ENCODE data around the gene KBTBD13. TPM values are rescaled to one million over a fixed set of nuclear protein-coding genes. Genes with fewer than 3 reads are reported as not detected.
"Not testable (repeated sequence)": the region's sequence is repeated elsewhere in the genome, so short reads cannot be mapped to it uniquely, and the experiment has no call there.

The KBTBD13 gene
- total RNA-seq, 1 donor from 2014 or later, result not detected

GRCh38 chr15:65072027-65072426 lies 4.5 kb upstream of the KBTBD13 start:
- Mint-ChIP-seq H3K27me3 (ENCODE audit: low read depth) (peaks cover 10% of the 10 kb centered on the region), H3K36me3 (no peaks in the 10 kb centered on the region), H3K4me3 (no peak overlapping the region), H3K4me1 (peaks cover 28% of the 10 kb centered on the region), H3K9me3 (no peaks in the 10 kb centered on the region), H3K27ac (no peak overlapping the region)
- no peak for TF ChIP-seq CTCF (IDR thresholded peaks at IDR 0.05; ENCODE audit: unreplicated experiment)
- DNase-seq (ENCODE audit: low spot score in 2 of 2, unreplicated experiment in 2 of 2), result no peak

- Mint-ChIP-seq H3K27ac (no peak overlapping the region), H3K4me3 (no peak overlapping the region), H3K4me1 (peaks cover 24% of the 10 kb centered on the region), H3K36me3 (no peaks in the 10 kb centered on the region), H3K9me3 (no peaks in the 10 kb centered on the region), H3K27me3 (ENCODE audit: low read depth) (peaks cover 7% of the 10 kb centered on the region)
- no peak for DNase-seq (ENCODE audit: low spot score in 2 of 2, unreplicated experiment in 2 of 2)
- TF ChIP-seq CTCF (IDR thresholded peaks at IDR 0.05; ENCODE audit: unreplicated experiment), result no peak
Measured at GRCh38 chr15:65072617-65073016, 3.9 kb upstream of the KBTBD13 start.

GRCh38 chr15:65074946-65075345 lies 1.6 kb upstream of the KBTBD13 start:
- H3K9me3 Mint-ChIP-seq; H3K27ac Mint-ChIP-seq; H3K4me3 Mint-ChIP-seq; H3K36me3 Mint-ChIP-seq; DNase-seq (ENCODE audit: low spot score in 2 of 2, unreplicated experiment in 2 of 2): not testable (repeated sequence)
- H3K27me3 Mint-ChIP-seq (ENCODE audit: low read depth), result peaks cover 16% of the 10 kb centered on the region
- peaks cover 10% of the 10 kb centered on the region for H3K4me1 Mint-ChIP-seq

GRCh38 chr15:65075607-65076395 lies 745 bp upstream of the KBTBD13 start:
- DNase-seq (ENCODE audit: low spot score in 2 of 2, unreplicated experiment in 2 of 2); H3K36me3 Mint-ChIP-seq; H3K4me3 Mint-ChIP-seq; H3K4me1 Mint-ChIP-seq; H3K9me3 Mint-ChIP-seq: not testable (repeated sequence)
- H3K27ac Mint-ChIP-seq, result peak overlapping the region; percentile 52
- peaks cover 18% of the 10 kb centered on the region for H3K27me3 Mint-ChIP-seq (ENCODE audit: low read depth)

- peaks cover 22% of the 10 kb centered on the region for H3K27me3 Mint-ChIP-seq (ENCODE audit: low read depth)
- H3K36me3 Mint-ChIP-seq, result no peaks in the 10 kb centered on the region
- peaks cover 18% of the 10 kb centered on the region for H3K4me1 Mint-ChIP-seq
- DNase-seq (ENCODE audit: low spot score in 2 of 2, unreplicated experiment in 2 of 2), result no peak
- peak overlapping the region; percentile 23 for H3K27ac Mint-ChIP-seq
- H3K4me3 Mint-ChIP-seq, result no peak overlapping the region
- TF ChIP-seq CTCF (IDR thresholded peaks at IDR 0.05; ENCODE audit: unreplicated experiment), result no peak
- H3K9me3 Mint-ChIP-seq, result no peaks in the 10 kb centered on the region
Measured at GRCh38 chr15:65077291-65077980, 890 bp downstream of the KBTBD13 start.

GRCh38 chr15:65077981-65078352 lies 1.4 kb downstream of the KBTBD13 start:
- Mint-ChIP-seq H3K36me3 (no peaks in the 10 kb centered on the region), H3K4me1 (peaks cover 24% of the 10 kb centered on the region), H3K4me3 (no peak overlapping the region), H3K27ac (peak overlapping the region; percentile 23), H3K27me3 (ENCODE audit: low read depth) (peaks cover 22% of the 10 kb centered on the region), H3K9me3 (no peaks in the 10 kb centered on the region)
- no peak for TF ChIP-seq CTCF (IDR thresholded peaks at IDR 0.05; ENCODE audit: unreplicated experiment)
- DNase-seq (ENCODE audit: low spot score in 2 of 2, unreplicated experiment in 2 of 2), result peak in 1 of 2 experiments; percentile 68

Data from mesothelial cell of epicardium (in vitro differentiated cells).